ENCODE data around the gene PCDHA12.
"Not testable (repeated sequence)": the region's sequence is repeated elsewhere in the genome, so short reads cannot be mapped to it uniquely, and the experiment has no call there.

PCDHA12 gene

DNA sequence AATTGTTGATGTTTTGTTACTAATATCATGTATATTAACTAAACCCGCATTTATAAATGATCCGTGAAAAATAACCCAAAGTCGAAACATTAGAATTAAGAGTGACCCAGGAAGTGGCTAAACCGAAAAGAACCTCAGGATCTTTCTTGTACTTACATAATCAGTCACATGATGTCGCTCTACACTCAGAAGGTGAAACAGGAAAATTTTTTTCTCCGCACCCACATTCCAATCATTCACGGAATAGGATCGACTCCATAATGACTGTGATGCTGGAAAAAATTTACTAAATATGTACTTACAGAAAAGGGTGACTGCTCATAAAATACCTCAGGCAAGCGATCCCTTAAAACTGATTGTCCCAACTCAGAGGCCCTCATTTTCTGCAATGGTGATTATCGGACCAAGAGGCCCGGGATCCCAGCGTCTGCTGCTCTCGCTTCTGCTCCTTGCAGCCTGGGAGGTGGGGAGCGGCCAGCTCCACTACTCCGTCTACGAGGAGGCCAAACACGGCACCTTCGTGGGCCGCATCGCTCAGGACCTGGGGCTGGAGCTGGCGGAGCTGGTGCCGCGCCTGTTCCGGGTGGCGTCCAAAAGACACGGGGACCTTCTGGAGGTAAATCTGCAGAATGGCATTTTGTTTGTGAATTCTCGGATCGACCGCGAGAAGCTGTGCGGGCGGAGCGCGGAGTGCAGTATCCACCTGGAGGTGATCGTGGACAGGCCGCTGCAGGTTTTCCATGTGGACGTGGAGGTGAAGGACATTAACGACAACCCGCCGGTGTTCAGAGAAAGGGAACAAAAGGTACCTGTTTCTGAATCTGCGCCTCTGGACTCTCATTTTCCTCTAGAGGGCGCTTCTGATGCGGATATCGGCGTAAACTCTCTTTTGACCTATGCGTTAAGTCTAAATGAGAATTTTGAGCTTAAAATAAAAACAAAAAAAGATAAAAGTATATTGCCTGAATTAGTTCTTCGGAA, at the start of gene PCDHA12:
Gene PCDHA12, plus strand, starts transcription at position 224 of the 981 bp plus-strand sequence. Its CDS starts 165 bp downstream, at position 389.
- Histone ChIP-seq H3K4me3 (ENCODE audit: low read length) (no peak within 1 kb of the TSS), H3K27ac (ENCODE audit: low read depth, low read length) (no peak within 1 kb of the TSS), H3K4me1 (ENCODE audit: control insufficient read depth, low read length) (no peaks in the 10 kb centered on the region), H3K36me3 (ENCODE audit: control insufficient read depth, low read length) (no peaks in the 10 kb centered on the region), H3F3A (ENCODE audit: control insufficient read depth, insufficient read depth) (no peaks in the 10 kb centered on the region), H3K4me2 (ENCODE audit: low read length) (no peak within 1 kb of the TSS), H4K20me1 (ENCODE audit: control insufficient read depth, insufficient read depth, low read depth, low read length) (no peaks in the 10 kb centered on the region), H3K79me2 (ENCODE audit: control insufficient read depth, low read length) (no peaks in the 10 kb centered on the region), H3K27me3 (ENCODE audit: control insufficient read depth, low read length) (no peaks in the 10 kb centered on the region), H3K9me2 (replicated peaks; ENCODE audit: control insufficient read depth, low read length) (no peaks in the 10 kb centered on the region), H3K9me3 (ENCODE audit: control insufficient read depth, insufficient read depth, low read length) (no peaks in the 10 kb centered on the region; the same call in 1 of the 2 replicates)
- TF ChIP-seq CTCF (IDR thresholded peaks at IDR 0.05; ENCODE audit: low read depth, low read length, poor library complexity, severe bottlenecking) (no peak), EZH2phosphoT487 (IDR thresholded peaks at IDR 0.05; ENCODE audit: borderline replicate concordance, low read length) (no peak)

DNA sequence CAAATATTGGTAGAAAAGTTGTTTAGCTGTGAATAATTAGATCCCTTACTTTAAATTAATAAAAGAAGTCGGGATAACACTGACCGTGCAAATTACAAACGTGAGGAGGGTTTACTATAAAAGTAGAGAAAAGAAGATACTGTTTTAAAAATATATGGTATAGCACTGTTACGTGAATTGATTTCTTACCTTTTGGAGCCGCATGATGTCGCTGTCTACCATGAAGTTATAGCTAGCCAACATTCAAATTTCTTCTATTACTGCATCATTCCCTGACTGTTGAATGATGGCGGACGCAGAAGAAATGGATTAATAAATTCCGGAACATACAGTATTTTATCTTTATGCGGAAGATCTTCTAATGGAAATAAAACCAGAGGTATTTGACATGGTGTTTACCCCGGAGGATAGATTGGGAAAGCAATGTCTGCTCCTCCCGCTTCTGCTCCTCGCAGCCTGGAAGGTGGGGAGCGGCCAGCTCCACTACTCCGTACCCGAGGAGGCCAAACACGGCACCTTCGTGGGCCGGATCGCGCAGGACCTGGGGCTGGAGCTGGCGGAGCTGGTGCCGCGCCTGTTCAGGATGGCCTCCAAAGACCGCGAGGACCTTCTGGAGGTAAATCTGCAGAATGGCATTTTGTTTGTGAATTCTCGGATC, 47.3 kb upstream of the PCDHA12 start, which contains the start of gene PCDHA6:
Gene PCDHA6, plus strand, starts transcription at position 257 of the 658 bp plus-strand sequence. Its CDS starts 132 bp downstream, at position 389.
- Histone ChIP-seq H3K4me3 (ENCODE audit: low read length) (no peak within 1 kb of the TSS), H3F3A (ENCODE audit: control insufficient read depth, insufficient read depth) (no peaks in the 10 kb centered on the region), H3K4me2 (ENCODE audit: low read length) (no peak within 1 kb of the TSS), H3K27ac (ENCODE audit: low read depth, low read length) (no peak within 1 kb of the TSS), H3K27me3 (ENCODE audit: control insufficient read depth, low read length) (no peaks in the 10 kb centered on the region), H3K9me3 (ENCODE audit: control insufficient read depth, insufficient read depth, low read length) (no peaks in the 10 kb centered on the region), H3K4me1 (ENCODE audit: control insufficient read depth, low read length) (no peaks in the 10 kb centered on the region), H4K20me1 (ENCODE audit: control insufficient read depth, insufficient read depth, low read depth, low read length) (no peaks in the 10 kb centered on the region), H3K79me2 (ENCODE audit: control insufficient read depth, low read length) (no peaks in the 10 kb centered on the region), H3K36me3 (ENCODE audit: control insufficient read depth, low read length) (no peaks in the 10 kb centered on the region), H3K9me2 (replicated peaks; ENCODE audit: control insufficient read depth, low read length) (no peaks in the 10 kb centered on the region)
- no peak for TF ChIP-seq CTCF (IDR thresholded peaks at IDR 0.05; ENCODE audit: low read depth, low read length, poor library complexity, severe bottlenecking)
- TF ChIP-seq EZH2phosphoT487 (IDR thresholded peaks at IDR 0.05; ENCODE audit: borderline replicate concordance, low read length), result no peak

DNA sequence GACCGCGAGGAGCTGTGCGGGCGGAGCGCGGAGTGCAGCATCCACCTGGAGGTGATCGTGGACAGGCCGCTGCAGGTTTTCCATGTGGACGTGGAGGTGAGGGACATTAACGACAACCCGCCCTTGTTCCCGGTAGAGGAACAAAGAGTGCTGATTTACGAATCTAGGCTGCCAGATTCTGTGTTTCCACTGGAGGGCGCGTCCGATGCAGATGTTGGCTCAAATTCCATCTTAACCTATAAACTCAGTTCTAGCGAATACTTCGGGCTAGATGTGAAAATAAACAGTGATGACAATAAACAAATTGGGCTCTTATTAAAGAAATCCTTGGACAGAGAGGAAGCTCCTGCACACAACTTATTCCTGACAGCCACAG, 46.8 kb upstream of the PCDHA12 start:
- Histone ChIP-seq H3K9me3 (ENCODE audit: control insufficient read depth, insufficient read depth, low read length) (no peaks in the 10 kb centered on the region), H3K27ac (ENCODE audit: low read depth, low read length) (no peak overlapping the region), H3K36me3 (ENCODE audit: control insufficient read depth, low read length) (no peaks in the 10 kb centered on the region), H4K20me1 (ENCODE audit: control insufficient read depth, insufficient read depth, low read depth, low read length) (no peaks in the 10 kb centered on the region), H3K9me2 (replicated peaks; ENCODE audit: control insufficient read depth, low read length) (no peaks in the 10 kb centered on the region), H3K4me3 (ENCODE audit: low read length) (no peak overlapping the region), H3F3A (ENCODE audit: control insufficient read depth, insufficient read depth) (no peaks in the 10 kb centered on the region), H3K4me1 (ENCODE audit: control insufficient read depth, low read length) (no peaks in the 10 kb centered on the region), H3K27me3 (ENCODE audit: control insufficient read depth, low read length) (no peaks in the 10 kb centered on the region), H3K4me2 (ENCODE audit: low read length) (no peak overlapping the region), H3K79me2 (ENCODE audit: control insufficient read depth, low read length) (no peaks in the 10 kb centered on the region)
- TF ChIP-seq CTCF (IDR thresholded peaks at IDR 0.05; ENCODE audit: low read depth, low read length, poor library complexity, severe bottlenecking) (no peak), EZH2phosphoT487 (IDR thresholded peaks at IDR 0.05; ENCODE audit: borderline replicate concordance, low read length) (no peak)

DNA sequence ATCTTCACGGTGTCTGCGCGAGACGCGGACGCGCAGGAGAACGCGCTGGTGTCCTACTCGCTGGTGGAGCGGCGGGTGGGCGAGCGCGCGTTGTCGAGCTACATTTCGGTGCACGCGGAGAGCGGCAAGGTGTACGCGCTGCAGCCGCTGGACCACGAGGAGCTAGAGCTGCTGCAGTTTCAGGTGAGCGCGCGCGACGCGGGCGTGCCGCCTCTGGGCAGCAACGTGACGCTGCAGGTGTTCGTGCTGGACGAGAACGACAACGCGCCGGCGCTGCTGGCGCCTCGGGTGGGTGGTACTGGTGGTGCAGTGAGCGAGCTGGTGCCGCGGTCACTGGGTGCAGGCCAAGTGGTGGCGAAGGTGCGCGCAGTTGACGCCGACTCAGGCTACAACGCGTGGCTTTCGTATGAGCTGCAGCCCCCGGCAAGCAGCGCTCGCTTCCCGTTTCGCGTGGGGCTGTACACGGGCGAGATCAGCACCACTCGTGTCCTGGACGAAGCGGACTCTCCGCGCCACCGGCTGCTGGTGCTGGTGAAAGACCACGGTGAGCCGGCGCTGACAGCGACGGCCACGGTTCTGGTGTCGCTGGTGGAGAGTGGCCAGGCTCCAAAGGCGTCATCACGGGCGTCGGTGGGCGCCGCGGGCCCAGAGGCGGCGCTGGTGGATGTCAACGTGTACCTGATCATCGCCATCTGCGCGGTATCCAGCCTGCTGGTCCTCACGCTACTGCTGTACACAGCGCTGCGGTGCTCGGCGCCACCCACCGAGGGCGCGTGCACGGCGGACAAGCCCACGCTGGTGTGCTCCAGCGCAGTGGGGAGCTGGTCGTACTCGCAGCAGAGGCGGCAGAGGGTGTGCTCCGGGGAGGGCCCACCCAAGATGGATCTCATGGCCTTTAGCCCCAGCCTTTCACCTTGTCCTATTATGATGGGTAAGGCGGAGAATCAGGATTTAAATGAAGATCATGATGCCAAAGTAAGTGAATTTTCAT, 45.3 kb upstream of the PCDHA12 start:
- H3K79me2 ChIP-seq (ENCODE audit: control insufficient read depth, low read length); H3K9me3 ChIP-seq (ENCODE audit: control insufficient read depth, insufficient read depth, low read length); H3K9me2 ChIP-seq (replicated peaks; ENCODE audit: control insufficient read depth, low read length); H3K36me3 ChIP-seq (ENCODE audit: control insufficient read depth, low read length); H3K27ac ChIP-seq (ENCODE audit: low read depth, low read length); H3K4me2 ChIP-seq (ENCODE audit: low read length); H3K4me1 ChIP-seq (ENCODE audit: control insufficient read depth, low read length); H3K4me3 ChIP-seq (ENCODE audit: low read length); H4K20me1 ChIP-seq (ENCODE audit: control insufficient read depth, insufficient read depth, low read depth, low read length); H3F3A ChIP-seq (ENCODE audit: control insufficient read depth, insufficient read depth); H3K27me3 ChIP-seq (ENCODE audit: control insufficient read depth, low read length): not testable (repeated sequence)
